Measurements from ENCODE around the gene HPS5.
A peak's percentile ranks its signal among the peaks of the same experiment; 100 is the strongest.

The HPS5 gene, protein sequence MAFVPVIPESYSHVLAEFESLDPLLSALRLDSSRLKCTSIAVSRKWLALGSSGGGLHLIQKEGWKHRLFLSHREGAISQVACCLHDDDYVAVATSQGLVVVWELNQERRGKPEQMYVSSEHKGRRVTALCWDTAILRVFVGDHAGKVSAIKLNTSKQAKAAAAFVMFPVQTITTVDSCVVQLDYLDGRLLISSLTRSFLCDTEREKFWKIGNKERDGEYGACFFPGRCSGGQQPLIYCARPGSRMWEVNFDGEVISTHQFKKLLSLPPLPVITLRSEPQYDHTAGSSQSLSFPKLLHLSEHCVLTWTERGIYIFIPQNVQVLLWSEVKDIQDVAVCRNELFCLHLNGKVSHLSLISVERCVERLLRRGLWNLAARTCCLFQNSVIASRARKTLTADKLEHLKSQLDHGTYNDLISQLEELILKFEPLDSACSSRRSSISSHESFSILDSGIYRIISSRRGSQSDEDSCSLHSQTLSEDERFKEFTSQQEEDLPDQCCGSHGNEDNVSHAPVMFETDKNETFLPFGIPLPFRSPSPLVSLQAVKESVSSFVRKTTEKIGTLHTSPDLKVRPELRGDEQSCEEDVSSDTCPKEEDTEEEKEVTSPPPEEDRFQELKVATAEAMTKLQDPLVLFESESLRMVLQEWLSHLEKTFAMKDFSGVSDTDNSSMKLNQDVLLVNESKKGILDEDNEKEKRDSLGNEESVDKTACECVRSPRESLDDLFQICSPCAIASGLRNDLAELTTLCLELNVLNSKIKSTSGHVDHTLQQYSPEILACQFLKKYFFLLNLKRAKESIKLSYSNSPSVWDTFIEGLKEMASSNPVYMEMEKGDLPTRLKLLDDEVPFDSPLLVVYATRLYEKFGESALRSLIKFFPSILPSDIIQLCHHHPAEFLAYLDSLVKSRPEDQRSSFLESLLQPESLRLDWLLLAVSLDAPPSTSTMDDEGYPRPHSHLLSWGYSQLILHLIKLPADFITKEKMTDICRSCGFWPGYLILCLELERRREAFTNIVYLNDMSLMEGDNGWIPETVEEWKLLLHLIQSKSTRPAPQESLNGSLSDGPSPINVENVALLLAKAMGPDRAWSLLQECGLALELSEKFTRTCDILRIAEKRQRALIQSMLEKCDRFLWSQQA

DNA sequence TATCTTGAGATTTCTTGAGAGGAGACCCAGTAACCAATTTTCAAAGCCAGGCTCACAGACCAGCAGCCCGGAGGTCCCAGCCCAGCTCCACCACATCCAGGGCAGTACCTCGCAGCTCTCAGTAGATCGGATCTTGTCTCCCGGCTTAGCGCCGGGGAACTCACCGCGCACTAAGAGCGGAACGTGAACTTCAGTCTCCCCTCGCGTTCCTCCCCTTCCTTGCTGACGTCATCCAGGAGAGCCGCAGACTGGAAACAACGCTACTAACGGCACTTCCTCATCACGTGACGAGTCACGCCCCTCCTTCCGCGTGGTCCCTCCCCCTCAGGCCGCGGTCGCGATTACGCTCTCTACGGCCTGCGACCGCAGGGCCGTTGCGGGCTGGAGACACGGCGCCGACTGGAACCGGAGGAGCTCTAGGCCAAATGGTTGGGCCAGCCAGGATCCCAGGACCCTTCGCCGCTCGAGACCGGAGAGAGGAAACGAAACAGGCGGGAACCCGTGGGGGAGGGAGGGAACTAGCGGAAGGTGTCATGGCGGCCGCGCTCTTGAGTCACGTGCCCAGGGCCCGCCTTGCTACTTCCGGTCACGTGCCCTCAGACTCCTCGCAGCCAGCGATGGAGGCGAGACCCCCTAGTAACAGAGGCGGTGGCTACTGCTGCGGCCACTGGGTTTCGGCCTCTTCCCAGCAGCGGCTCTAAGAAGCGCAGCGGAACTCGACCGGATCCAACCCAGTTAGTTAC lies at the start of gene HPS5, which contains the start of gene GTF2H1:
Gene HPS5, minus strand, starts transcription at position 172 of the 743 bp plus-strand sequence. CDS start 4,282 bp downstream, outside the sequence.
Gene GTF2H1, plus strand, starts transcription at position 599 of the 743 bp plus-strand sequence. CDS start 10,508 bp downstream, outside the sequence.
- peak; percentile 97 for DNase-seq (ENCODE audit: low read depth, low spot score)
- H3K4me1 ChIP-seq (ENCODE audit: control insufficient read depth, insufficient read depth, low read length) = no peaks in the 10 kb centered on the region
- H3K4me3 ChIP-seq (ENCODE audit: low read length) = peak within 1 kb of the TSS; percentile 78
- no peak within 1 kb of the TSS for H3K27ac ChIP-seq (ENCODE audit: low read length)
- no peaks in the 10 kb centered on the region for H3K36me3 ChIP-seq (ENCODE audit: control insufficient read depth, insufficient read depth, low read length)
- no peaks in the 10 kb centered on the region for H3K9me3 ChIP-seq (ENCODE audit: control insufficient read depth, insufficient read depth, low read length)
- no CpG with 5 or more reads among the region's 61 CpGs for WGBS (ENCODE audit: insufficient coverage, insufficient read length)
- no peaks in the 10 kb centered on the region for H3K27me3 ChIP-seq (ENCODE audit: control insufficient read depth, insufficient read depth, low read length)

DNA sequence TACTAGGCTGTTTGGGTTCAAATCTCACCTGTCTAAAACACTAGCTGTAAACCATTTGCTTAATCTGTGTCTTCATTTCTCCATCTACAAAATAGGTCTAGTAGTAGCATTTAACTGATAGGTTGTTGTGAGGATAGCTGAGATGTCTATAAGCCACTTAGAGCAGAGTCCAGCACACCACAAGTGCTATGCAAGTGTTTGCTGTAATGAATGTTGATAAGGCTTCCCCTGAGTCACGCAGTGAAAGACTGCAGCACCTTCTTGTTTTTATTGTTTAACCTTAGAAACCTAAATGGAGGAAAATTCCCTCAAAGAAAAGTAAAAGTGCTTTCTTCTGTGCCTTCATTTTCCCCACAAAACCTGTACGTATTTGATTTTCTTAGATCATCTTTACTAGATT lies 49.3 kb upstream of the HPS5 start:
- Histone ChIP-seq H3K36me3 (ENCODE audit: control insufficient read depth, insufficient read depth, low read length) (no peaks in the 10 kb centered on the region), H3K27me3 (ENCODE audit: control insufficient read depth, insufficient read depth, low read length) (no peaks in the 10 kb centered on the region), H3K4me3 (ENCODE audit: low read length) (no peak overlapping the region), H3K9me3 (ENCODE audit: control insufficient read depth, insufficient read depth, low read length) (no peaks in the 10 kb centered on the region), H3K4me1 (ENCODE audit: control insufficient read depth, insufficient read depth, low read length) (no peaks in the 10 kb centered on the region), H3K27ac (ENCODE audit: low read length) (no peak overlapping the region)
- DNase-seq (ENCODE audit: low read depth, low spot score) = no peak
- no CpG with 5 or more reads among the region's 2 CpGs for WGBS (ENCODE audit: insufficient coverage, insufficient read length)

DNA sequence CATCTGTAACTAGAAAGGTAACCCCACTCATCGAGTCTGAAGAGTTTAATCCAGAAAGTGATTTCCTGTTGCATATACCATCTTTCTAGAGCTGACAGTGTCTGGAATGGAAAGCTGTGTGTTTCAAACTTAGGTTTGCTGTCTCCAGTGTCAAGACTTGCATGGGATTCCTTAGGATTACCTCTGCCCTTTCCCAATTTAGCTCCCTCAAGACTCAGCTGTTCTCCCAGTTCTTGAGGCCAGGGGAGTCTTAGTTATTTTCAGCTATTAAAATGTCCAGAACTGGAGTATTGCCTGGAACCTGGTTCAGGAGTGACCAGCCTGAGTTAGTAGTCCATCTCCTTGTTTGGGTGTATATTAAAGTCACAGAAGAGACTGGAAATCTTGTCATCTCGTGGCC lies 47.5 kb upstream of the HPS5 start:
- Histone ChIP-seq H3K4me1 (ENCODE audit: control insufficient read depth, insufficient read depth, low read length) (no peaks in the 10 kb centered on the region), H3K27me3 (ENCODE audit: control insufficient read depth, insufficient read depth, low read length) (no peaks in the 10 kb centered on the region), H3K4me3 (ENCODE audit: low read length) (no peak overlapping the region), H3K36me3 (ENCODE audit: control insufficient read depth, insufficient read depth, low read length) (no peaks in the 10 kb centered on the region; the same call in 1 of the 2 replicates), H3K9me3 (ENCODE audit: control insufficient read depth, insufficient read depth, low read length) (no peaks in the 10 kb centered on the region), H3K27ac (ENCODE audit: low read length) (no peak overlapping the region)
- no peak for DNase-seq (ENCODE audit: low read depth, low spot score)
- no CpG with 5 or more reads among the region's 2 CpGs for WGBS (ENCODE audit: insufficient coverage, insufficient read length)

DNA sequence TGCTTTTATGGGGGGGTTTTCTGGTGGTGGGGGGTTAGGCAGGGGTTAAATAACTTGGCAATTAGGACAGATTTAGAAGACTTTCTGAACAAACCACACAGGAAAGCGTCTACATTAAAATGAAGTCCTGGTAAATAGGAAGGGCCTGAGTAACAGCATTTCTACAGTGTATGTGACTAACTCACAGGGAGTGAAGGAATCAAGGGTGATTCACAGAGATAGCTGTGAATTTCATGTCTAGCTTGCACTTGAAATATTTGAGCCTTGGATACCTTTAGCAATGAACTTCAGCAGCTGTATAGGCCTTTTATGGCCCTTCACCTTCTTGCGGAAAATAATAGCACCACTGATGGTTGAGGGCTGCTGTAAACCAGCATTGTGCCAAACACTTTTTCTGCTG lies 46.3 kb upstream of the HPS5 start:
- Histone ChIP-seq H3K4me1 (ENCODE audit: control insufficient read depth, insufficient read depth, low read length) (no peaks in the 10 kb centered on the region), H3K27me3 (ENCODE audit: control insufficient read depth, insufficient read depth, low read length) (no peaks in the 10 kb centered on the region), H3K4me3 (ENCODE audit: low read length) (no peak overlapping the region), H3K36me3 (ENCODE audit: control insufficient read depth, insufficient read depth, low read length) (no peaks in the 10 kb centered on the region; the same call in 1 of the 2 replicates), H3K9me3 (ENCODE audit: control insufficient read depth, insufficient read depth, low read length) (no peaks in the 10 kb centered on the region), H3K27ac (ENCODE audit: low read length) (no peak overlapping the region)
- no peak for DNase-seq (ENCODE audit: low read depth, low spot score)
- no CpG with 5 or more reads among the region's 2 CpGs for WGBS (ENCODE audit: insufficient coverage, insufficient read length)

DNA sequence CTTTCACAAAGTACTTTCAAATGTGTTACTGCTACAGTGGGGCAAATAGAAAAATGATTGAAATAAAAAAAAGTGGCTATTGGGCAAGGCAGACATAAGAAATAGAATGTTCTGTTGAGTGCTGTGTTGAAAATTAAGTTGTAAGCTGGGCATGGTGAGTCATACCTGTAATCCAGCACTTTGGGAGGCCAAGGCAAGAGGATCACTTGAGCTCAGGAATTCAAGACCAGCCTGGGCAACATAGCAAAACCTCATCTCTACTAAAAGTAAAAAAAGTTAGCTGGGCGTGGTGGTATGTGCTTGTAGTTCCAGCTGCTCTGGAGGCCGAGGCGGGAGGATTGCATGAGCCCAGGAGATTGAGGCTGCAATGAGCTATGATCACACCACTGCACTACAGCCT lies 45.5 kb upstream of the HPS5 start:
- no peak for DNase-seq (ENCODE audit: low read depth, low spot score)
- no peaks in the 10 kb centered on the region for H3K9me3 ChIP-seq (ENCODE audit: control insufficient read depth, insufficient read depth, low read length)
- no peaks in the 10 kb centered on the region for H3K4me1 ChIP-seq (ENCODE audit: control insufficient read depth, insufficient read depth, low read length)
- H3K36me3 ChIP-seq (ENCODE audit: control insufficient read depth, insufficient read depth, low read length) = peaks cover 2% of the 10 kb centered on the region; the same call in 1 of the 2 replicates
- no peak overlapping the region for H3K4me3 ChIP-seq (ENCODE audit: low read length)
- WGBS (ENCODE audit: insufficient coverage, insufficient read length) = no CpG with 5 or more reads among the region's 3 CpGs
- H3K27ac ChIP-seq (ENCODE audit: low read length) = no peak overlapping the region
- H3K27me3 ChIP-seq (ENCODE audit: control insufficient read depth, insufficient read depth, low read length) = no peaks in the 10 kb centered on the region

DNA sequence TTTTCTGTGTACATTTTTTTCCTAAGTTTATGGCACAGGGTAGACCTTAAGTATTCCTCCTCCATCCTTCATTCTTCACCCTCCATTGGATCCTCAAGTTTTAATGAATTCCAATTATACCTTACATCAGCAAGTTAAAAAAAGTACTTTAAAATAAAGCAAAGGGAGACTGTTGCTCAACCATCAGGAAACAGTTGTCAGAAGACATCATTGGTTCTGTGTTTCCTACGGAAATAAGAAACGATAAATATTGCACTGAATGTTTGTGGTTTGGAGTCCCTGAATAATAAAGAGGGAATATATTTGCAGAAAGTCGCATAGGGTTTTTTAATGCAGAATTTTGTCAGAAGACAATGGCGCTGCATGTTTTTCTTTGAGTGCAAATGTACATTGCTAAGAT lies 44.3 kb upstream of the HPS5 start:
- H3K27me3 ChIP-seq (ENCODE audit: control insufficient read depth, insufficient read depth, low read length) = no peaks in the 10 kb centered on the region
- DNase-seq (ENCODE audit: low read depth, low spot score) = no peak
- H3K9me3 ChIP-seq (ENCODE audit: control insufficient read depth, insufficient read depth, low read length) = no peaks in the 10 kb centered on the region
- WGBS (ENCODE audit: insufficient coverage, insufficient read length) = no CpG with 5 or more reads among the region's 4 CpGs
- no peak overlapping the region for H3K4me3 ChIP-seq (ENCODE audit: low read length)
- peaks cover 6% of the 10 kb centered on the region; the same call in 1 of the 2 replicates for H3K36me3 ChIP-seq (ENCODE audit: control insufficient read depth, insufficient read depth, low read length)
- H3K4me1 ChIP-seq (ENCODE audit: control insufficient read depth, insufficient read depth, low read length) = no peaks in the 10 kb centered on the region
- H3K27ac ChIP-seq (ENCODE audit: low read length) = no peak overlapping the region

DNA sequence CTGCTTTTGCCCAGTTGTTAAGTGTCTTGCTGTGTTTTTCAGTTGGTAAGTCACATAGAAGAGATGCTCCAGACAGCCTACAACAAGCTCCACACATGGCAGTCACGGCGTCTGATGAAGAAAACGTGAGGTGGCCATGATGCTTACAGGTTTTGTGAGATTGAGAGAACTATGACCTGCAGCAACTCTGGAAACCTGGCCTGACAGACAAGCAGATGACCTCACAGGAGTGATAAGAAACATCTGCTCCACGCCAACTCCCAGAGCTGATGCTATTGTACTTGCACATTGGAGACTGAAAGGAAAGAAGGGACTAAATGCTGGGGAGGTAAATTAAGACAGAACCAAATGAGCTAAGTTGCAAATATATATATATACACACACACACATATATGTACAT lies 43.8 kb upstream of the HPS5 start:
- Histone ChIP-seq H3K4me3 (ENCODE audit: low read length) (no peak overlapping the region), H3K36me3 (ENCODE audit: control insufficient read depth, insufficient read depth, low read length) (peaks cover 6% of the 10 kb centered on the region; the same call in 1 of the 2 replicates), H3K4me1 (ENCODE audit: control insufficient read depth, insufficient read depth, low read length) (no peaks in the 10 kb centered on the region), H3K9me3 (ENCODE audit: control insufficient read depth, insufficient read depth, low read length) (no peaks in the 10 kb centered on the region), H3K27me3 (ENCODE audit: control insufficient read depth, insufficient read depth, low read length) (no peaks in the 10 kb centered on the region), H3K27ac (ENCODE audit: low read length) (no peak overlapping the region)
- WGBS (ENCODE audit: insufficient coverage, insufficient read length) = no CpG with 5 or more reads among the region's 4 CpGs
- no peak for DNase-seq (ENCODE audit: low read depth, low spot score)

DNA sequence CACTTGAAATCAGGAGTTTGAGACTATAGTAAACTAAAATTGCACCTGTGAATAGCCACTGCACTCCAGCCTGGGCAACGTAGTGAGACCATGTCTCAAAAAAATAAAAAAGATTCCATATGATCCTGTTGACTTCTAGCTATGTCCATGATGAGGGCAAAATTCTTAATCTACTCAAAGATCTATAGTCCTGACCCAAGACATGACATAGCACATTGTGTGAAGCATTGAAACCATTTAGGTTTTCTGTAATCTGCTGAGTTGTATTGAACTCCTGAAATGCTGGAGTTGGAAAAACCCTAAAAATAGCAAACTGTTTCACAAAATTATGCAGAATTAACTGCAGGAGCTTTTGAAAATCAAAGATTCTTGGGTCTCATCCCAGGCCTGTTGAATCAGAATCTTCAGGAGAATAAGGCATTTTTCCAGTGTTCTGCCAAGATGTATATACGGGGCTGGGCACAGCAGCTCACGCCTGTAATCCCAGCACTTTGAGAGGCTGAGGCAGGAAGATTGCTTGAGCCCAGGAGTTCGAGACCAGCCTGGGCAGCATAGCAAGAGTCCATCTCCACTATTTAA lies 42.6 kb upstream of the HPS5 start:
- H3K4me1 ChIP-seq (ENCODE audit: control insufficient read depth, insufficient read depth, low read length) = no peaks in the 10 kb centered on the region
- no peak for DNase-seq (ENCODE audit: low read depth, low spot score)
- no CpG with 5 or more reads among the region's 4 CpGs for WGBS (ENCODE audit: insufficient coverage, insufficient read length)
- no peaks in the 10 kb centered on the region for H3K27me3 ChIP-seq (ENCODE audit: control insufficient read depth, insufficient read depth, low read length)
- peaks cover 6% of the 10 kb centered on the region; the same call in 1 of the 2 replicates for H3K36me3 ChIP-seq (ENCODE audit: control insufficient read depth, insufficient read depth, low read length)
- H3K9me3 ChIP-seq (ENCODE audit: control insufficient read depth, insufficient read depth, low read length) = no peaks in the 10 kb centered on the region
- H3K27ac ChIP-seq (ENCODE audit: low read length) = no peak overlapping the region
- no peak overlapping the region for H3K4me3 ChIP-seq (ENCODE audit: low read length)

DNA sequence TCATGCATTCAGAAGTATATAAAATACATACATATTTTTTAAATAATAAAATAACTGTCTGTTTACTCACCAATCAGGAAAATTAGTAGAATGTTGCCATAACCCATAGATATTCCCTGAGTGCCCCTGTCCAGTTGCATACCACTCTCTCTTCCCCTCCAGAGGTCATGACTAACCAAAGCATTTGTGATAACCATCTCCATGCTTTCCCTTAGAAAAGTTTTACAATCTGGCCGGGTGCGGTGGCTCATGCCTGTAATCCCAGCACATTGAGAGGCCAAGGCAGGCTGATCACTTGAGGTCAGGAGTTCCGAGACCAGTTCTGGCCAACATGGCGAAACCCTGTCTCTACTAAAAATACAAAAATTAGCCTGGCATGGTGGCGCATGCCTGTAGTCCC lies 39.2 kb upstream of the HPS5 start:
- H3K27ac ChIP-seq (ENCODE audit: low read length) = no peak overlapping the region

More for the DNA sequence above, 39.2 kb upstream of the HPS5 start:
- H3K9me3 ChIP-seq (ENCODE audit: control insufficient read depth, insufficient read depth, low read length) = no peaks in the 10 kb centered on the region
- DNase-seq (ENCODE audit: low read depth, low spot score) = no peak
- H3K4me3 ChIP-seq (ENCODE audit: low read length) = no peak overlapping the region
- no peaks in the 10 kb centered on the region for H3K27me3 ChIP-seq (ENCODE audit: control insufficient read depth, insufficient read depth, low read length)
- no CpG with 5 or more reads among the region's 5 CpGs for WGBS (ENCODE audit: insufficient coverage, insufficient read length)
- peaks cover 6% of the 10 kb centered on the region; the same call in 1 of the 2 replicates for H3K36me3 ChIP-seq (ENCODE audit: control insufficient read depth, insufficient read depth, low read length)
- no peaks in the 10 kb centered on the region for H3K4me1 ChIP-seq (ENCODE audit: control insufficient read depth, insufficient read depth, low read length)
